HG03139 (cell line): ENCODE results near the gene CUX1.
"Not testable (repeated sequence)": the region's sequence is repeated elsewhere in the genome, so short reads cannot be mapped to it uniquely, and the experiment has no call there.

Experiments used
- ATAC-seq: cut with Tn5 transposase; IDR thresholded peaks from one replicate; pipeline ENCODE4 v1.9.1; 2021; ENCODE audit not compliant: unreplicated experiment

CUX1 gene

GRCh38 chr7:101975046-101975445 lies 157.6 kb downstream of the CUX1 start:
- no peak for ATAC-seq

DNA sequence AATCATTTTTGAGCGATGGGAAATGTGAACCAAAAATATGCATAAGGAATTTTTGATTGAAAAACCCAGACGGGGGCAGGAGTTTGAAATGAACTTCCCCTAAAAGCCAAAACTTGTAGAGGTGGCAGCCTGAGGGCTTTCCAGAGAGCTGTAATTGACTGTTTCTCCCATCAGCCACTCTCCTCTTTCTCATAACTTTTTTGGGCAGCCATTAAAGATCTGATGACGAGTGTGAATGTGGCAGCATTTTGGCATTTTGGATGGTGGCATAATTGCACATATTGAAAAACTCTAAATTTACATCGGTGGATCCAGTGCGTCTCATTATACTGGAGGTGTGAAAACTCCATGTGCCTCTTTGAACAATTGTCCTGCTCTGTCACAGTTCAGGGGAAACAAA lies 159.0 kb downstream of the CUX1 start:
- ATAC-seq: no peak

DNA sequence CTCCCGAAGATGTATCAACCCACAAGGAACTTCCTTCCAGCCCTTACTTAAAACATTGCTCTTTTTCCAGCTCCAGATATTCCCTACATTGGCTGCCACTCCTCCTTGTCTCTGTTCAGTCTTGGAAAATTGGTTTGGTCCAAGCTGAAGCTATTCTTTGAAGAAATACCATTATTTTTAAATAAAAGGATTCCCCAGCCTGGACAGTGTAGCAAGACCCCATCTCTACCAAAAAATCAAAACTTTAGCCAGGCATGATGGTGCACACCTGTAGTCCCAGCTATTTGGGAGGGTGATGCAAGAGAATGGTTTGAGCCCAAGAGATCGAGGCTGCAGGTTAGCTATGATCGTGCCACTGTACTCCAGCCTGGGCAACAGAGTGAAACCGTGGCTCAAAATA lies 159.8 kb downstream of the CUX1 start:
- no peak for ATAC-seq

DNA sequence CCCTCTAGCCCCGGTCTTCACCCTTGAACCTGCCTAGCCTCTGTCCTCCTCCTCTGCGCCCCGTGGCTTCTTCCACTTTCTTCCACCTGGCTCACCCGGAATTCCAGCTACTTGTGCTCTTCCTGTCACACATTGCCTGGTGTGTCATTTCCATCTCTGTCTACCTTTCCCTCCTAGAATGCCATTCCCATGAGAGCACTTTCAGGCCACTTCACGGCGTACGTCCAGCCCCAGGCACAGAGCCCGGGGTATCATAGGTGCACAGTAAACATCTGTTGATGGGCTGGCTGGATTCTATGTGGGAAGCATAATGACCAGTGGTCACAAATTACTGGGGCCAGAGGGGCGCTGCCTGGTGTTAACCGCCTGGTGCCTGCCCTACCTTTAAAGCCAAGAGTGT lies 161.3 kb downstream of the CUX1 start:
- ATAC-seq: no peak

- no peak for ATAC-seq
These were observed 165.9 kb downstream of the CUX1 start for GRCh38 chr7:101983147-101983811.

- no peak for ATAC-seq
These were observed 166.9 kb downstream of the CUX1 start for GRCh38 chr7:101984133-101984879.

DNA sequence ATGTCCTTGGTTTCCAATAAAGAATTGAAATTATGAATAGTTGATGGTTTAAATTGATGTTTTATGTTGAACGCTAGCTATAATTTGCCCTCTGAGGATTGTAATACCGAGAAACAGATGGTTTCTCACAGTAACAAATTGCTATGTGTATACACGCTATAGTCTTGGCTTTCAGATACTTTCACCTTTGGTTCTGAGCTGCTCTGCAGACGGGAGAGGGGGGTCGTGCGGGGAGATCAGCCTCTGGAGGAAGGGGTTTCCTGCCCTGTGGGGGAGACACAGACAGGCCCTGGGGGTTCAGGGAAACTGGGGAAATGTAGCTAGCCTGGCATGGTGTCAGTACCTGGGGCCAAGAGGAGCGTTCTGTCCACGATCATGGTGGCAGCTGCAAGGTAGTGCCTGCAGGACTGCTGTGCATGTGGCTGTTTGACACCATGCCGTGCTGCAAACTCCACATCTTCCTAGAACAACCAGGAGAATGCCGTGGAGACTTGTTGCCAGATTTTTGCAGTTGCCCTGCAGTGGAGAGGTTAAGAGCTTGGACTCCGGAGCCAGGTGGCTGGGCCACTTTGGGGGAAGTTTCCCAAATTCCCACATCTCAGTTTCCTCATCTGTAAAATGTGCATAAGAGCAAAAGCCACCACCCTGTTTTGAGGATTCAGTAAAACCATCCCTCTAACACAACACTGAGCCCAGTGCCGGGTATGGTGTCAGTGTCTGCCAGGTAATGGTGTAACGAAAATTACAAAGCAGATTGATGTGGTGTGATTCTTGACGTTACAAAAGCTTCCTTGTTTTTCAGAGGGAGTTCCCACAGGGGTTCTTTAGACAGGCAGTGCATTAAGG lies 167.9 kb downstream of the CUX1 start:
- no peak for ATAC-seq

GRCh38 chr7:101985903-101986734 lies 168.7 kb downstream of the CUX1 start:
- ATAC-seq: no peak

GRCh38 chr7:101987494-101987893 lies 170.1 kb downstream of the CUX1 start:
- no peak for ATAC-seq

- not testable (repeated sequence) for ATAC-seq
These were observed 170.6 kb downstream of the CUX1 start for GRCh38 chr7:101988060-101988459.

DNA sequence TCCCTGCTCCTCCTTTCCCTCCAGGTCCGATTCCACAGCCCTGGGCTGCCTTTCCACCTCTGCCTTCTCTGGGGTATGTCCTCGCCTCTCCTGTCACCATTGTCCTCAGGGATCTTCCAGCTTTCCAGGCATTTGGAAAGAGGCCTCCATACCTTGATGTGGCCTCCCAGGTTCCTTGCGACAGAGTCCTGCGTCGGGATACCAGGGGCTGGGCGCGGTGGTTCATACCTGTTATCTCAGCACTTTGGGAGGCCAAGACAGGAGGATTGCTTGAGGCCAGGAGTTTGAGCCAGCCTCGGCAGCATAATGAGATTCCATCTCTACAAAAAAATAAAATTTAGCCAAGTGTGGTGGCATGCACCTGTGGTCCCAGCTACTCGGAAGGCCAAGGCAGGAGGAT lies 171.1 kb downstream of the CUX1 start:
- no peak for ATAC-seq

DNA sequence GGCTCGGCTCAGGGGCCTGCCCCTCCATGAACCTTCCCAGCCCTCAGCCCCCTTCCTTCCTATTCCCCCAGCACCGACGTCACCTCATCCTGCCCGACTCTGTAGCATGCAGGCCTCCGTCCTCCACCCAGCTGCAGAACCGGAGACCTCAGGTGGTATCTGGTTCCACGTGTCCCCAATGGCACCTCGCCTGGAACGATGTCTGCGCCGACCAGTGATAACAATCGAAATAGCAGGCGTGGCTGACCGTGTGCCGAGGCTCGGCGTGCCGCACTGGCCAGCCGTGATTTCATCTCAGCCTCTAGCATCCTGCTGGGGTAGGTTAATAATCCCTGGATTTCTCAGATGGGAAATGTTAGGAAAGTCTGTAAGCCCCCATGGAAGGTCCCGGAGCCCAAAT lies 171.7 kb downstream of the CUX1 start:
- no peak for ATAC-seq

GRCh38 chr7:101990811-101991418 lies 173.5 kb downstream of the CUX1 start:
- peak; percentile 75 for ATAC-seq

- ATAC-seq: no peak
These were observed 174.4 kb downstream of the CUX1 start for GRCh38 chr7:101991860-101992259.

DNA sequence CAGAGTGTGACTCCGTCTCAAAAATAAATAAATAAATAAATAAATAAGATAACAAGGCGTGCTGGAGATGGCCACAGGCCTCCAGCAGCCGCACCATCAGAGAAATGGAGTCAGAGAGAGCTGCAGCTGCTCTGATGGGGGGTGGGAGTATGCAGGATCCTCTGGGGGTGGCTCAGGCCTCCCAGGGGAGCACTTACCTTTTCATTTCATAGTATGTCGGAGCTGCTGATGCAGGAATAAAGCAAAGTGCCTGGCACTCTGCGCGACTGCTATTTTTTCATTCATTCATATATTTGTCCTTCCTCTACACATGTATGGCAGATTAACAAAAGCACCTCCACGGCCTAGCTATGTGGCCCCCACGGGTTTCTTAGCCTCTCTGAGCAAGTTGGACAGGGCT lies 175.9 kb downstream of the CUX1 start:
- no peak for ATAC-seq

DNA sequence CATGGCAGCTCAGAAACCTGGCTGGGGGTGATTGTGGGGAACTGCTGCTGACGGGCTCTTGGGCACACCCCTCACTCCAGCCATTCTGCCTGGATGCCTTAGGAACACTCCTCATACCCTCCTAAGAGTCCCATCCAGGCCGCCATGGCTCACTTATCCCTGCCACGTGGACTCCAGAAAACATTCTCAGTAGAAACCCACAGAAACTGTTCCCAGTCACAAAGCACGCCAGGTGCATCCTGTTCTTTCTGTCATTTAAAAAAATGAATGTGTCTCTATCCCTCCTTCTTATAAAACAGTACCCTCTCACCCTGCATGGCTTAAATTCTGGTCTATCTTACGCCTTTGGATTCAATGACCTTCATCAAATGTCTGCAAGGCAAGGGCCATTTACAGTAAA lies 177.7 kb downstream of the CUX1 start:
- no peak for ATAC-seq

- ATAC-seq: no peak
These were observed 178.8 kb downstream of the CUX1 start for GRCh38 chr7:101996131-101996691.

- no peak for ATAC-seq
These were observed 179.4 kb downstream of the CUX1 start for GRCh38 chr7:101996876-101997275.

- no peak for ATAC-seq
These were observed 180.8 kb downstream of the CUX1 start for GRCh38 chr7:101998029-101998905.
